ENCODE data around the gene MSANTD3.

MSANTD3 gene

GRCh38 chr9:100441911-100442361 is 15.0 kb downstream of the MSANTD3 start:
- H3K36me3 ChIP-seq (ENCODE audit: control insufficient read depth, insufficient read depth, low read length), result peaks cover 2% of the 10 kb centered on the region
- H3K4me1 ChIP-seq (ENCODE audit: control insufficient read depth, insufficient read depth, low read length), result no peaks in the 10 kb centered on the region
- no peaks in the 10 kb centered on the region for H3K9me3 ChIP-seq (ENCODE audit: control insufficient read depth, low read length)
- no peak overlapping the region for H3K27ac ChIP-seq (ENCODE audit: insufficient read depth, low read depth, low read length, poor library complexity, severe bottlenecking)
- 90 to 92% methylated on average over 19 of the region's 19 CpGs for WGBS, 2 experiments
- no peak overlapping the region for H3K4me3 ChIP-seq (ENCODE audit: insufficient read depth, low read depth, low read length)
- no peaks in the 10 kb centered on the region for H3K27me3 ChIP-seq (ENCODE audit: control insufficient read depth, insufficient read depth, low read length, poor library complexity, severe bottlenecking)

GRCh38 chr9:100443781-100444768 is 17.1 kb downstream of the MSANTD3 start:
- Histone ChIP-seq H3K27me3 (ENCODE audit: control insufficient read depth, insufficient read depth, low read length, poor library complexity, severe bottlenecking) (no peaks in the 10 kb centered on the region), H3K36me3 (ENCODE audit: control insufficient read depth, insufficient read depth, low read length) (peaks cover 2% of the 10 kb centered on the region), H3K27ac (ENCODE audit: insufficient read depth, low read depth, low read length, poor library complexity, severe bottlenecking) (no peak overlapping the region), H3K4me1 (ENCODE audit: control insufficient read depth, insufficient read depth, low read length) (no peaks in the 10 kb centered on the region), H3K9me3 (ENCODE audit: control insufficient read depth, low read length) (no peaks in the 10 kb centered on the region), H3K4me3 (ENCODE audit: insufficient read depth, low read depth, low read length) (no peak overlapping the region)
- WGBS, 2 experiments, result 83 to 84% methylated on average over 4 of the region's 4 CpGs

DNA sequence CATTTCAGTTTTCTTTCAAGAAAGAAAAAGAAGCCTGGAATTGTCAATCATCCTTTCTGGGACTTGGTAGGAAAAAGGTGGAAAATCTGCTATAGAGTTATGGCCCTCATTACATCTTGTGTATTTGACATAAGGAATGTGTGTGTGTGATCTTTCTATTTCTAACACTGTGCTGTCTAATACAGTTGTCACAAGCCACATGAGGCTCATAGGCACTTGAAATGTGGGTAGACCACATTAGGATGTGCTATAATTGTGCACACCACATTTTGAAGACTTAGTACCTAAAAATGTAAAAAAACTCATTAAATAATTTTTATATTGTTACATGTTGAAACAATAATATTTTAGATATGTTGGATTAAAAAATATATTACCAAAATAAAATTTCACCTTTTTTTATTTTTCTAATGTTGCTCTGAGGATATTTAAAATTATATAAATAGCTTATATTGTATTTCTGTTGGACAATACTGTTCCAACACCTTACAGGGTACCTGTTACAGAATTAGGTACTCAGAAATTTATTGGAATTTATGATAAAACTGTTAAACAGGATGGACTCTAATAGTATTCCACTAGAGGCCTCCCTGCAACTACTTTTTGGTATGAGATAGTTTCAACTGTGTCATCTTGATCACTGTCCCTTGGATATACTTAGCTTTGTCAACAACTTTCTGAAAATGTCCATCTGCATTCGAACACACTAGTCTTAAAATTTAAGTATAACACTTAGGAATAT is 18.4 kb downstream of the MSANTD3 start:
- peaks cover 6% of the 10 kb centered on the region for H3K36me3 ChIP-seq (ENCODE audit: control insufficient read depth, insufficient read depth, low read length)
- 100% methylated on average over 1 of the region's 1 CpG; no CpG with 5 or more reads in 1 of the 2 experiments for WGBS, 2 experiments
- no peak overlapping the region for H3K27ac ChIP-seq (ENCODE audit: insufficient read depth, low read depth, low read length, poor library complexity, severe bottlenecking)
- H3K4me3 ChIP-seq (ENCODE audit: insufficient read depth, low read depth, low read length), result no peak overlapping the region
- H3K27me3 ChIP-seq (ENCODE audit: control insufficient read depth, insufficient read depth, low read length, poor library complexity, severe bottlenecking), result no peaks in the 10 kb centered on the region
- H3K4me1 ChIP-seq (ENCODE audit: control insufficient read depth, insufficient read depth, low read length), result no peaks in the 10 kb centered on the region
- no peaks in the 10 kb centered on the region for H3K9me3 ChIP-seq (ENCODE audit: control insufficient read depth, low read length)

GRCh38 chr9:100445903-100446549 is 19.1 kb downstream of the MSANTD3 start:
- Histone ChIP-seq H3K27ac (ENCODE audit: insufficient read depth, low read depth, low read length, poor library complexity, severe bottlenecking) (no peak overlapping the region), H3K27me3 (ENCODE audit: control insufficient read depth, insufficient read depth, low read length, poor library complexity, severe bottlenecking) (no peaks in the 10 kb centered on the region), H3K9me3 (ENCODE audit: control insufficient read depth, low read length) (no peaks in the 10 kb centered on the region), H3K4me3 (ENCODE audit: insufficient read depth, low read depth, low read length) (no peak overlapping the region), H3K36me3 (ENCODE audit: control insufficient read depth, insufficient read depth, low read length) (peaks cover 11% of the 10 kb centered on the region), H3K4me1 (ENCODE audit: control insufficient read depth, insufficient read depth, low read length) (no peaks in the 10 kb centered on the region)
- 92 to 97% methylated on average over 2 to 3 of the region's 5 CpGs for WGBS, 2 experiments

DNA sequence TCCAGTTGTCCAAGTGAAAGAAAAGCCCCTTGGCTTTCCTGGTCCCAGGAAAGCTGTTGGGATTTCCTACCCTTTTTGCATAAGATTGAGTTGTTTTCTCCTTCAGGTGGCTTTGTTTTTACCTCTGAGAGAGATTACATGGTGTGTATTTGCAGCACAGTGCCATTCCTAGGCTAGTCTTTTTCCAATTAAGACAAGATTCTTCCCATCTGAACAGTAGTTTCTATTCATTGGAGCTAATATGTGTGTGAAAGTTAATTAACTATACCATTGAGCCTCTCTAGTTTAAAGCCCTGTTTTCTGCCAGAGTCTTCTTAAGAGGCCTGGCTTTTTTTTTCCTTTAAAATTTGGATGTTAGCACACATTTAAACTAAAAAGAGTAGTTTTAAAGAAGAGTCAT is 20.1 kb downstream of the MSANTD3 start:
- Histone ChIP-seq H3K27ac (ENCODE audit: insufficient read depth, low read depth, low read length, poor library complexity, severe bottlenecking) (no peak overlapping the region), H3K4me1 (ENCODE audit: control insufficient read depth, insufficient read depth, low read length) (no peaks in the 10 kb centered on the region), H3K36me3 (ENCODE audit: control insufficient read depth, insufficient read depth, low read length) (peaks cover 21% of the 10 kb centered on the region), H3K27me3 (ENCODE audit: control insufficient read depth, insufficient read depth, low read length, poor library complexity, severe bottlenecking) (no peaks in the 10 kb centered on the region), H3K4me3 (ENCODE audit: insufficient read depth, low read depth, low read length) (no peak overlapping the region), H3K9me3 (ENCODE audit: control insufficient read depth, low read length) (no peaks in the 10 kb centered on the region)

GRCh38 chr9:100448266-100448665 is 21.3 kb downstream of the MSANTD3 start:
- 85 to 100% methylated on average over 2 of the region's 2 CpGs for WGBS, 2 experiments

GRCh38 chr9:100449420-100449819 is 22.5 kb downstream of the MSANTD3 start:
- WGBS, 2 experiments, result 96% methylated on average over 2 of the region's 2 CpGs
- Histone ChIP-seq H3K27me3 (ENCODE audit: control insufficient read depth, insufficient read depth, low read length, poor library complexity, severe bottlenecking) (no peaks in the 10 kb centered on the region), H3K4me3 (ENCODE audit: insufficient read depth, low read depth, low read length) (no peak overlapping the region), H3K36me3 (ENCODE audit: control insufficient read depth, insufficient read depth, low read length) (peaks cover 35% of the 10 kb centered on the region), H3K27ac (ENCODE audit: insufficient read depth, low read depth, low read length, poor library complexity, severe bottlenecking) (no peak overlapping the region), H3K9me3 (ENCODE audit: control insufficient read depth, low read length) (no peaks in the 10 kb centered on the region), H3K4me1 (ENCODE audit: control insufficient read depth, insufficient read depth, low read length) (no peaks in the 10 kb centered on the region)

More at GRCh38 chr9:100448266-100448665, 21.3 kb downstream of the MSANTD3 start:
- H3K4me1 ChIP-seq (ENCODE audit: control insufficient read depth, insufficient read depth, low read length), result no peaks in the 10 kb centered on the region
- no peak overlapping the region for H3K27ac ChIP-seq (ENCODE audit: insufficient read depth, low read depth, low read length, poor library complexity, severe bottlenecking)
- H3K27me3 ChIP-seq (ENCODE audit: control insufficient read depth, insufficient read depth, low read length, poor library complexity, severe bottlenecking), result no peaks in the 10 kb centered on the region
- no peaks in the 10 kb centered on the region for H3K9me3 ChIP-seq (ENCODE audit: control insufficient read depth, low read length)
- H3K36me3 ChIP-seq (ENCODE audit: control insufficient read depth, insufficient read depth, low read length), result peaks cover 33% of the 10 kb centered on the region
- no peak overlapping the region for H3K4me3 ChIP-seq (ENCODE audit: insufficient read depth, low read depth, low read length)

DNA sequence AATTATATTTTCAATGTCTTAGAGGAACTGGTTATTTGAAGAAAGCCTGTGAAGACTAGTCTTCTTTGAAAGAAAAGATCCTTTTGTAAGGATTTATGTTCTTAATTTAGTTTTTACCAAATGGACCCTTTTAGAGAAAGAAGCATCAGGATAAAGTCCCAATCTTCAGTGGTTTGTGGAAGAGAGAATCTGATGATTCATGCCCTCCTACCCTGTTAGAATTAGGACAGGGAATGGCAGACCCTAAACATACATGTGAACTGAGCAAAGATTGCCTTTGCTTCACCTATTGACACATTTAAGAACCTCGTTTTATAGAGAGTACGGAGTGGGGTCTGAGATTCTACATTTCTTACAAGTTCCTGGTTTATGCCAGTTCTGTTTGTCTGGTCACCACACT is 26.0 kb downstream of the MSANTD3 start:
- no peak overlapping the region for H3K27ac ChIP-seq (ENCODE audit: insufficient read depth, low read depth, low read length, poor library complexity, severe bottlenecking)
- no peaks in the 10 kb centered on the region for H3K9me3 ChIP-seq (ENCODE audit: control insufficient read depth, low read length)
- no peak overlapping the region for H3K4me3 ChIP-seq (ENCODE audit: insufficient read depth, low read depth, low read length)
- no peaks in the 10 kb centered on the region for H3K4me1 ChIP-seq (ENCODE audit: control insufficient read depth, insufficient read depth, low read length)
- no peaks in the 10 kb centered on the region for H3K27me3 ChIP-seq (ENCODE audit: control insufficient read depth, insufficient read depth, low read length, poor library complexity, severe bottlenecking)
- 97 to 99% methylated on average over 2 of the region's 2 CpGs for WGBS, 2 experiments
- H3K36me3 ChIP-seq (ENCODE audit: control insufficient read depth, insufficient read depth, low read length), result peaks cover 33% of the 10 kb centered on the region

- Histone ChIP-seq H3K27me3 (ENCODE audit: control insufficient read depth, insufficient read depth, low read length, poor library complexity, severe bottlenecking) (no peaks in the 10 kb centered on the region), H3K36me3 (ENCODE audit: control insufficient read depth, insufficient read depth, low read length) (peaks cover 29% of the 10 kb centered on the region), H3K9me3 (ENCODE audit: control insufficient read depth, low read length) (no peaks in the 10 kb centered on the region), H3K4me1 (ENCODE audit: control insufficient read depth, insufficient read depth, low read length) (no peaks in the 10 kb centered on the region), H3K27ac (ENCODE audit: insufficient read depth, low read depth, low read length, poor library complexity, severe bottlenecking) (no peak overlapping the region), H3K4me3 (ENCODE audit: insufficient read depth, low read depth, low read length) (no peak overlapping the region)
These were observed 28.5 kb downstream of the MSANTD3 start for GRCh38 chr9:100455470-100455869.

- Histone ChIP-seq H3K9me3 (ENCODE audit: control insufficient read depth, low read length) (no peaks in the 10 kb centered on the region), H3K4me1 (ENCODE audit: control insufficient read depth, insufficient read depth, low read length) (no peaks in the 10 kb centered on the region), H3K27ac (ENCODE audit: insufficient read depth, low read depth, low read length, poor library complexity, severe bottlenecking) (no peak overlapping the region), H3K36me3 (ENCODE audit: control insufficient read depth, insufficient read depth, low read length) (peaks cover 10% of the 10 kb centered on the region), H3K4me3 (ENCODE audit: insufficient read depth, low read depth, low read length) (no peak overlapping the region), H3K27me3 (ENCODE audit: control insufficient read depth, insufficient read depth, low read length, poor library complexity, severe bottlenecking) (no peaks in the 10 kb centered on the region)
- WGBS, 2 experiments, result 95% methylated on average over 1 of the region's 1 CpG; no CpG with 5 or more reads in 1 of the 2 experiments
These were observed 30.6 kb downstream of the MSANTD3 start for GRCh38 chr9:100457517-100457916.
